Chondrocyte (in vitro differentiated cells): ENCODE data around the gene SPG7. TPM values are rescaled to one million over a fixed set of nuclear protein-coding genes. Genes with fewer than 3 reads are reported as not detected.

Experiments
- DNase-seq: peaks from one replicate; pipeline ENCODE4 v3.0.0; 2021; ENCODE audit warnings: mixed read lengths, low spot score
- H3K27ac Mint-ChIP-seq: one replicate; pipeline ENCODE4 v1.8.0; 2021; ENCODE audit warnings: mild to moderate bottlenecking, moderate library complexity, mixed read lengths; ENCODE audit not compliant: unreplicated experiment
- H3K27me3 Mint-ChIP-seq: 2 replicates; pipeline ENCODE4 v1.8.0; 2021; ENCODE audit warnings: low read depth, mixed read lengths
- H3K36me3 Mint-ChIP-seq: 2 replicates; pipeline ENCODE4 v1.8.0; 2021; ENCODE audit warnings: low read depth, mixed read lengths
- H3K4me1 Mint-ChIP-seq: 2 replicates; pipeline ENCODE4 v1.8.0; 2021; ENCODE audit warnings: low read depth, mild to moderate bottlenecking, mixed read lengths
- H3K4me3 Mint-ChIP-seq: one replicate; pipeline ENCODE4 v1.8.0; 2021; ENCODE audit warnings: mild to moderate bottlenecking, moderate library complexity, mixed read lengths; ENCODE audit not compliant: unreplicated experiment
- H3K9me3 Mint-ChIP-seq: 2 replicates; pipeline ENCODE4 v1.8.0; 2021; ENCODE audit warnings: low read depth, mixed read lengths
- CTCF ChIP-seq: fragments of 200-600 bp; sonication (generic); IDR thresholded peaks from 2 replicates; pipeline ENCODE4 v1.5.0; 2021; ENCODE audit warnings: antibody characterized with exemption, mild to moderate bottlenecking, moderate library complexity
- total RNA-seq: library from RNA; stranded (reverse); gene quantifications from 3 replicates; pipeline ENCODE4 v1.2.1, GENCODE V29; 2021

The SPG7 gene
- total RNA-seq, 1 donor from 2014 or later = 87.6 TPM

GRCh38 chr16:89576153-89577054 is 68.2 kb downstream of the SPG7 start:
- Mint-ChIP-seq H3K36me3 (no peaks in the 10 kb centered on the region), H3K27ac (no peak overlapping the region), H3K4me1 (peaks cover 20% of the 10 kb centered on the region), H3K27me3 (no peaks in the 10 kb centered on the region), H3K4me3 (no peak overlapping the region), H3K9me3 (no peaks in the 10 kb centered on the region)
- no peak for TF ChIP-seq CTCF
- no peak for DNase-seq

GRCh38 chr16:89577055-89577759 is 69.0 kb downstream of the SPG7 start:
- Mint-ChIP-seq H3K4me1 (peaks cover 20% of the 10 kb centered on the region), H3K4me3 (peak overlapping the region; percentile 18), H3K27ac (no peak overlapping the region), H3K9me3 (no peaks in the 10 kb centered on the region), H3K36me3 (no peaks in the 10 kb centered on the region), H3K27me3 (no peaks in the 10 kb centered on the region)
- no peak for DNase-seq
- TF ChIP-seq CTCF = no peak

- H3K4me3 Mint-ChIP-seq = no peak overlapping the region
- no peaks in the 10 kb centered on the region for H3K9me3 Mint-ChIP-seq
- no peaks in the 10 kb centered on the region for H3K27me3 Mint-ChIP-seq
- peaks cover 5% of the 10 kb centered on the region for H3K4me1 Mint-ChIP-seq
- no peak for TF ChIP-seq CTCF
- DNase-seq = no peak
- no peak overlapping the region for H3K27ac Mint-ChIP-seq
- H3K36me3 Mint-ChIP-seq = no peaks in the 10 kb centered on the region
Observed at GRCh38 chr16:89579351-89579750, 71.1 kb downstream of the SPG7 start.

GRCh38 chr16:89581045-89581695 is 73.0 kb downstream of the SPG7 start:
- Mint-ChIP-seq H3K36me3 (no peaks in the 10 kb centered on the region), H3K27ac (no peak overlapping the region), H3K9me3 (no peaks in the 10 kb centered on the region), H3K4me3 (no peak overlapping the region), H3K27me3 (no peaks in the 10 kb centered on the region), H3K4me1 (peaks cover 7% of the 10 kb centered on the region)
- DNase-seq = peak; percentile 95
- TF ChIP-seq CTCF = no peak
